Hepatocyte (in vitro differentiated cells): ENCODE data around the gene IL16. TPM values are rescaled to one million over a fixed set of nuclear protein-coding genes. Genes with fewer than 3 reads are reported as not detected.
"Not testable (repeated sequence)": the region's sequence is repeated elsewhere in the genome, so short reads cannot be mapped to it uniquely, and the experiment has no call there.

Source experiments
- DNase-seq: peaks from one replicate; pipeline ENCODE4 v3.0.0-alpha.2; 2016; ENCODE audit warnings: low spot score
- H2AFZ ChIP-seq: fragments of 200-600 bp; sonication (generic); 2 replicates; pipeline ENCODE4 v1.6.0; 2016; ENCODE audit warnings: antibody characterized with exemption, mild to moderate bottlenecking
- H3K27ac ChIP-seq: fragments of 200-600 bp; sonication (generic); 2 replicates; pipeline ENCODE4 v1.5.1; 2016; ENCODE audit warnings: mild to moderate bottlenecking
- H3K27me3 ChIP-seq: fragments of 200-600 bp; sonication (generic); 2 replicates; pipeline ENCODE4 v1.6.1; 2016
- H3K36me3 ChIP-seq: fragments of 200-600 bp; sonication (generic); replicated peaks from 2 replicates; pipeline ENCODE4 v1.5.1; 2016; ENCODE audit warnings: low read depth; ENCODE audit not compliant: insufficient read depth
- H3K4me1 ChIP-seq: fragments of 200-600 bp; sonication (generic); 2 replicates; pipeline ENCODE4 v1.5.1; 2016; ENCODE audit warnings: mild to moderate bottlenecking, moderate library complexity; ENCODE audit not compliant: insufficient read depth
- H3K4me2 ChIP-seq: fragments of 200-600 bp; sonication (generic); 2 replicates; pipeline ENCODE4 v1.6.0; 2016
- H3K4me3 ChIP-seq: fragments of 200-600 bp; sonication (generic); 2 replicates; pipeline ENCODE4 v1.5.1; 2016; ENCODE audit warnings: mild to moderate bottlenecking
- H3K79me2 ChIP-seq: fragments of 200-600 bp; sonication (generic); 2 replicates; pipeline ENCODE4 v1.6.0; 2017; ENCODE audit warnings: mild to moderate bottlenecking
- H3K9me2 ChIP-seq: fragments of 200-600 bp; sonication (generic); replicated peaks from 2 replicates; pipeline ENCODE4 v1.6.0; 2017; ENCODE audit warnings: mild to moderate bottlenecking; ENCODE audit not compliant: insufficient read depth
- H3K9me3 ChIP-seq: fragments of 200-600 bp; sonication (generic); 2 replicates; pipeline ENCODE4 v1.5.1; 2016; ENCODE audit warnings: low read depth, mild to moderate bottlenecking
- H4K20me1 ChIP-seq: fragments of 200-600 bp; sonication (generic); 2 replicates; pipeline ENCODE4 v1.6.0; 2016; ENCODE audit warnings: mild to moderate bottlenecking; ENCODE audit not compliant: insufficient read depth, poor library complexity, severe bottlenecking
- CTCF ChIP-seq: fragments of 200-600 bp; sonication (generic); IDR thresholded peaks from 2 replicates; pipeline ENCODE4 v1.5.1; 2016; ENCODE audit warnings: antibody characterized with exemption, mild to moderate bottlenecking; ENCODE audit not compliant: poor library complexity
- EZH2 ChIP-seq: fragments of 200-600 bp; sonication (generic); IDR thresholded peaks from 2 replicates; pipeline ENCODE4 v1.6.1; 2016; ENCODE audit warnings: antibody characterized with exemption, mild to moderate bottlenecking, borderline replicate concordance
- EZH2phosphoT487 ChIP-seq: fragments of 200-600 bp; sonication (generic); IDR thresholded peaks from one replicate; pipeline ENCODE4 v1.6.1; 2018; ENCODE audit warnings: antibody characterized with exemption, mild to moderate bottlenecking, low read depth, moderate library complexity; ENCODE audit not compliant: unreplicated experiment, severe bottlenecking
- WGBS: methylation state at CpG from one replicate; pipeline ENCODE4 v1.1.6; 2016; ENCODE audit warnings: low lambda C conversion rate; ENCODE audit errors: missing lambda C conversion rate; 5-methylcytosine and 5-hydroxymethylcytosine counted together
- polyA plus RNA-seq: library from polyadenylated mRNA; unstranded; fragments of >200 nt; fragmentation: Nextera tagmentation; extraction: Ambion mirVana; gene quantifications from 2 replicates; pipeline ENCODE4 v1.2.1, GENCODE V29; 2016
- total RNA-seq: library from RNA; depleted of rRNA; stranded (reverse); fragments of >200 nt; gene quantifications from 2 replicates; pipeline ENCODE4 v1.2.3, GENCODE V29; 2014

IL16 gene
- total and polyA plus RNA-seq, 2 experiments from 2014 or later: 1.1 to 2.4 TPM

DNA sequence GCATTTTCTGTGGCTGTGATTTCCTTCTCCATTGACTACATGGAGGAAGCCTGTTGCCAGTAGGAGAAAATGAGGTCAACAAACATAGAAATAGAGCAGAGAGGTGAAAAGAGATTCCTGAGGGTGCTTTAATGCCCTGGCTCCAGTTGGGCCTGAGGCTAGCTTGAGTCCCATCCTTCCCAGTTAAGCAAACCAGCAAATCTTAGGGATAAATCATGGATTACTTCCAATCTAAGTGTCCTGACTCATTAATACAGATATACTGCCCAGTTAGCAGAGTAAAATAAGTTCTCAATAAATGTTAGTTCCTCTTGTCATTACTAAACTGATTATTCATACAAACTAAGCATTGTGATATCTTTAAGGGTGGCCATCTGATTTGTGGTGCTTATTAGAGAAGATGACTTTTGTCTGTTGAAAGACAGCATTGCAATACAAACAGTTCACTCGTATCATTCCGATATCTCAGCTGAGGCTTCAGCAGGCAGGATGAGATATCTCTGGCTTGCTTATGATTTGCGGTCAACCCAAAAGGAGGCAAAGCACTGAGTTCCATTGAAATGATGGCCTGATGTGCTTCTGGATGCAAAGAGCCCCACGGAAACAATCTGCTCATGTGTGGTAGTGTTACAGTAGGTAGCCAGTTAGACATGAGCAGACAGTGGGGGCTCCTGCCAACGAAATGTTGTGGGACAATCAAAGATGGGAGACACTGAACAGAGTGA lies 133.8 kb downstream of the IL16 start:
- H2AFZ ChIP-seq: no peak overlapping the region
- no peak for DNase-seq
- 74% methylated on average over 5 of the region's 5 CpGs for WGBS
- no peaks in the 10 kb centered on the region for H3K9me2 ChIP-seq
- H3K4me2 ChIP-seq: peak overlapping the region; percentile 59
- no peaks in the 10 kb centered on the region for H3K36me3 ChIP-seq
- H3K4me3 ChIP-seq: no peak overlapping the region
- H3K9me3 ChIP-seq: no peaks in the 10 kb centered on the region
- H3K4me1 ChIP-seq: peaks cover 29% of the 10 kb centered on the region
- H4K20me1 ChIP-seq: no peaks in the 10 kb centered on the region
- peak overlapping the region; percentile 64 for H3K27ac ChIP-seq
- no peaks in the 10 kb centered on the region for H3K27me3 ChIP-seq
- no peaks in the 10 kb centered on the region for H3K79me2 ChIP-seq
- TF ChIP-seq EZH2 (no peak), EZH2phosphoT487 (no peak), CTCF (no peak)

DNA sequence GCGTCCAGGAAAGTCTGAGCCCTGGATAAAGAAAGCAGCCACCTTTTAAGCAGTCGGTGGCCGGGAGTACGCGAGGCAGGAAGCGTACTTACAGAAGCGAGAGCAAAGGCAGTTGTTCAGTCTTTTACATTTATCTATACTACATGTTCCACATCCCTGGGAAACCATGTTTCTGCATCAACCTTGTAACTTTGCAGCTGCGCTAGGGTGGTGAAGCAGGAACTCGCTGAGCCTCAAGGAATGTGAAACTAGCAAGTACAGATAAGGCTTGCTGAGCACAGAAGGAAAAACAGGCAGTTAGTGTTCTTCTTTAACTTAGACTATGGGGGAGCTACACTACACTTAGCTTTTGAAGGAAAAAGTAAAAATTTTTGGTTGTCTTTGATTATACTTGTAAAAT lies 134.5 kb downstream of the IL16 start:
- not testable (repeated sequence) for H3K36me3 ChIP-seq, H3K9me2 ChIP-seq, H3K4me3 ChIP-seq, H3K9me3 ChIP-seq, H2AFZ ChIP-seq, H4K20me1 ChIP-seq, H3K79me2 ChIP-seq, H3K27me3 ChIP-seq
- WGBS: 44% methylated on average over 9 of the region's 9 CpGs
- H3K27ac ChIP-seq: peak overlapping the region; percentile 64
- H3K4me2 ChIP-seq: peak overlapping the region; percentile 59
- peak; percentile 42 for DNase-seq
- H3K4me1 ChIP-seq: peaks cover 32% of the 10 kb centered on the region

DNA sequence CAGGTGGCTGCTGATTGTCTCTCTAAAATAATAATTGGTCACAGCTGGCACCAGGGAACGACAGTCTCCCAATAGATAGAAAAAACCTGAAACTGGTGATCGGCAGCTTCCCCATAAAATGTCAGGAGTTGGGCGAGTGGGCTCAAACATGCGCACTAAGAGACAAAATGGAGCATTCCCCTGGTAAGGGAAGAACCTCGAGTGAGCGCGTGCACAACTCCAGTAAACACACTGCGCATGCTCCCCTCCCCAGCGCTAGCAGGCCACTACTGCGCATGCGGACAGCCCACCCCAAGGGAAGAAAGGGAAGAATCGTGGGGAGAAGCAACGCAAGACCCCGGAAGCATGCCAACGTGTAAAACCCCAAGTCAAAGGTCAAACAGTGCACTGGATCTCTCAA lies 134.9 kb downstream of the IL16 start:
- H3K9me3 ChIP-seq: no peaks in the 10 kb centered on the region
- DNase-seq: no peak
- H3K4me3 ChIP-seq: no peak overlapping the region
- peak overlapping the region; percentile 64 for H3K27ac ChIP-seq
- H2AFZ ChIP-seq: no peak overlapping the region
- no peaks in the 10 kb centered on the region for H4K20me1 ChIP-seq
- TF ChIP-seq EZH2 (no peak), EZH2phosphoT487 (no peak), CTCF (no peak)
- H3K36me3 ChIP-seq: no peaks in the 10 kb centered on the region
- no peaks in the 10 kb centered on the region for H3K9me2 ChIP-seq
- H3K27me3 ChIP-seq: no peaks in the 10 kb centered on the region
- H3K79me2 ChIP-seq: no peaks in the 10 kb centered on the region
- H3K4me1 ChIP-seq: peaks cover 32% of the 10 kb centered on the region
- WGBS: 86% methylated on average over 15 of the region's 15 CpGs
- peak overlapping the region; percentile 42 for H3K4me2 ChIP-seq

DNA sequence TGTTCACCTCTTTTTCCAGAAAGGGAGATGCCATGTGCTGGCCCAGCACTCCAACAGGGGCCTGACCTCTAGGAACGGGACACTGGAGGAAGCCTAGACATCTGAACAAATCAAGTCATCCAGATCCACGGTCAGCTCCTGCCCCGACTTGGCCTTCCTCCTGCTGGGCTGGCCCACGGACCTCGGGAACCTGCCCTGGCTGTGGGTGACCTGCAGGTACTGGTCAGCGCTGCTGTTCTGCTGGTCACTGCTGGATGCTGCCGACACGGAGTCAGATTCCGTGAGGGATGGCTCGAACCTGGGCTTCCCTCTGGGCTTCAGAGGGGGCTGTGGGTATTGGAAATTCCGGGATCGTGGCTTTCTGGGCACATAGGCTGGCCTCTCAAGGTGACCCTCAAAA lies 135.6 kb downstream of the IL16 start:
- no peaks in the 10 kb centered on the region for H3K27me3 ChIP-seq
- H3K4me2 ChIP-seq: no peak overlapping the region
- H4K20me1 ChIP-seq: no peaks in the 10 kb centered on the region
- DNase-seq: no peak
- H3K36me3 ChIP-seq: no peaks in the 10 kb centered on the region
- TF ChIP-seq EZH2 (no peak), EZH2phosphoT487 (no peak), CTCF (no peak)
- H3K4me3 ChIP-seq: no peak overlapping the region
- H3K27ac ChIP-seq: no peak overlapping the region
- peaks cover 32% of the 10 kb centered on the region for H3K4me1 ChIP-seq
- 94% methylated on average over 12 of the region's 12 CpGs for WGBS
- H3K9me3 ChIP-seq: no peaks in the 10 kb centered on the region
- no peaks in the 10 kb centered on the region for H3K9me2 ChIP-seq
- no peaks in the 10 kb centered on the region for H3K79me2 ChIP-seq
- no peak overlapping the region for H2AFZ ChIP-seq
